ENCODE measurements around the gene ATP8B4. TPM values are rescaled to one million over a fixed set of nuclear protein-coding genes. Genes with fewer than 3 reads are reported as not detected.

The ATP8B4 gene
- total and polyA plus RNA-seq, 2 donors (not counting 1 experiment from before 2014, with no cell fraction given), result 3.5 to 19.5 TPM

DNA sequence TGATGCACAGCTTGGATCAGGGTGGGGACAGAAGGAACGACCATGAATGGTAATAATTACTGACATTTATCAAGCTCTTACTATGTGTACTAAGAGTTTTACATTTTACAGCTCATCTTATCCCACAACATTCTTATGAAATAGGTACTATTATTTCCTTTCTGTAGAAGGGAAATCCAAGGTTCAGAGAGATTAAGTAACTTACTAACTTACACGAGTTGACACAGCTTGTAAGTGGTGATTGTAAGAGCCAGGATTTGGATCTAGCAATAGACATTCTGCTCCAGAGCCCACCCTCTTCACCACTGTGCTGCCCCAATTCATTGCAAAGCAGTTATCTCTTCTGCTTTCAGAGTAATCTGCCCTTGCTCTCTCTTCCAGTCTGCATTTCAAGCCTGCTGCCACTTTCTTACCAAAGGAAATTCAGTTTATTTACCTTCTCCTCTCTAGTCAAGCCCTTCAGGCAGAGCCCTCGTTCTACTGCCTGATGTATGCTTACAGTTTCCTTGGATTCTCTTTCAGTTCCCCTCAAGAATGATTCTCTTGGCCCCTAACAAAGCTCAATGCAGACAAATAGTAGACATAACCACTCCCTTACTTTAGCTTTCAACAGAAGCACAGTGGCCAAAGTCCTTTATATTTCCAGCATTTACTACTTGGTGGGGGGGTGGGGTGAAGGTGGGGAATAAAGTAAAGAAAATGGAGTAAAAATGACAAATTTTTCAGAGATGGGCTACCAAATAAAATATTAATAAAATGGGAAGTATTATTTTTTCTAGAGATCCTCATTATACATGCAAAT, 65.8 kb downstream of the ATP8B4 start:
- H2AFZ ChIP-seq (ENCODE audit: low read length), result no peak overlapping the region
- no peak for DNase-seq (ENCODE audit: low read depth in 2 of 2)
- H3K9me3 ChIP-seq (ENCODE audit: control insufficient read depth, insufficient read depth, low read depth, low read length), result no peaks in the 10 kb centered on the region
- H3K36me3 ChIP-seq (ENCODE audit: control insufficient read depth, insufficient read depth, low read length), result no peaks in the 10 kb centered on the region
- no peak overlapping the region for H3K9ac ChIP-seq (ENCODE audit: insufficient read depth, low read length)
- H3K4me3 ChIP-seq (replicated peaks in 1 of 4; ENCODE audit: control extremely low read depth in 1 of 4, insufficient read depth in 1 of 4, low read depth in 3 of 4, low read length in 4 of 4), result no peak overlapping the region
- H3K79me2 ChIP-seq (ENCODE audit: control insufficient read depth, insufficient read depth, low read length), result no peaks in the 10 kb centered on the region
- no peak overlapping the region for H3K4me2 ChIP-seq (ENCODE audit: extremely low read depth, insufficient read depth, low read length)
- H4K20me1 ChIP-seq (ENCODE audit: control insufficient read depth, extremely low read depth, insufficient read depth, low read length), result no peaks in the 10 kb centered on the region
- no peak for TF ChIP-seq CTCF (conservative IDR thresholded peaks at IDR 0.05 in 1 of 2, IDR thresholded peaks at IDR 0.05 in 1 of 2; ENCODE audit: low read depth in 1 of 2, low read length in 2 of 2)
- TF ChIP-seq EZH2 (IDR thresholded peaks at IDR 0.05; ENCODE audit: low read length, missing control alignments), result no peak
- peaks cover 28% of the 10 kb centered on the region for H3K4me1 ChIP-seq (ENCODE audit: control insufficient read depth, extremely low read depth, insufficient read depth, low read length)
- no peak overlapping the region for H3K27ac ChIP-seq (ENCODE audit: insufficient read depth, low read length)
- H3K27me3 ChIP-seq (ENCODE audit: control insufficient read depth, insufficient read depth, low read length), result no peaks in the 10 kb centered on the region

DNA sequence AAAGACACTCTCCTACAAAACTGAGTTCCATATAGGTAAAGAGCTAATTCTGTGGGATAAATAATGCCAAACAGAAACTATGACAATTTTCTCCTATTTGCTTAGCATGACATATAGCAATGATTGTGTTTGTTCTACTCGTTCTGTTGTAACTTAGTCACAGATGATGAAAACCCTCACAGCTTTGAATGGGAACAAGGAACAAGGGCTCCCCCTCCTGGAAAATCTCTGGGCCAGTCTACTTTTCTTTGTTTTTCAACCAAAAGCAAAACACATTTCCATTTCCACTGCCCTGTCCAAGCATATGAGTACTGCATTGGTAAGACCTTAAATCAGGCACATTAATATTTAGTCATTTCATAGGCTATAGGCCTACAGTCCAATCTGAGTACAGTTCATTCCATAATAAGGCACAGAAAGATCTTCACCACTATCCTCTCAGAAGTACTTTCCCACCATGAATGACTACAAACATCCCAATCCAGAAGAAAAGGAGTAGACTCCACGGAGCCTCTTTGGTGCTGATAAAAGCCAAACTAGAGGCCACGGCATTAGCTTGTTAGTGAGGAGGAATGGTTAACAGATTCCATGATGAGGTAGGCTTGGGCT, 67.1 kb downstream of the ATP8B4 start:
- no peaks in the 10 kb centered on the region for H3K36me3 ChIP-seq (ENCODE audit: control insufficient read depth, insufficient read depth, low read length)
- H3K27me3 ChIP-seq (ENCODE audit: control insufficient read depth, insufficient read depth, low read length), result no peaks in the 10 kb centered on the region
- TF ChIP-seq EZH2 (IDR thresholded peaks at IDR 0.05; ENCODE audit: low read length, missing control alignments), result no peak
- TF ChIP-seq CTCF (conservative IDR thresholded peaks at IDR 0.05 in 1 of 2, IDR thresholded peaks at IDR 0.05 in 1 of 2; ENCODE audit: low read depth in 1 of 2, low read length in 2 of 2), result peak; percentile 84 to 85

GRCh38 chr15:50050986-50051743, 67.9 kb downstream of the ATP8B4 start:
- no peaks in the 10 kb centered on the region for H3K79me2 ChIP-seq (ENCODE audit: control insufficient read depth, insufficient read depth, low read length)
- no peak overlapping the region for H3K9ac ChIP-seq (ENCODE audit: insufficient read depth, low read length)
- DNase-seq (ENCODE audit: low read depth in 2 of 2), result no peak
- no peak for TF ChIP-seq CTCF (conservative IDR thresholded peaks at IDR 0.05 in 1 of 2, IDR thresholded peaks at IDR 0.05 in 1 of 2; ENCODE audit: low read depth in 1 of 2, low read length in 2 of 2)
- TF ChIP-seq EZH2 (IDR thresholded peaks at IDR 0.05; ENCODE audit: low read length, missing control alignments), result no peak
- H4K20me1 ChIP-seq (ENCODE audit: control insufficient read depth, extremely low read depth, insufficient read depth, low read length), result no peaks in the 10 kb centered on the region
- H2AFZ ChIP-seq (ENCODE audit: low read length), result no peak overlapping the region
- no peaks in the 10 kb centered on the region for H3K36me3 ChIP-seq (ENCODE audit: control insufficient read depth, insufficient read depth, low read length)
- H3K27me3 ChIP-seq (ENCODE audit: control insufficient read depth, insufficient read depth, low read length), result no peaks in the 10 kb centered on the region
- H3K4me2 ChIP-seq (ENCODE audit: extremely low read depth, insufficient read depth, low read length), result no peak overlapping the region
- H3K4me3 ChIP-seq (replicated peaks in 1 of 4; ENCODE audit: control extremely low read depth in 1 of 4, insufficient read depth in 1 of 4, low read depth in 3 of 4, low read length in 4 of 4), result no peak overlapping the region
- no peaks in the 10 kb centered on the region for H3K9me3 ChIP-seq (ENCODE audit: control insufficient read depth, insufficient read depth, low read depth, low read length)
- H3K4me1 ChIP-seq (ENCODE audit: control insufficient read depth, extremely low read depth, insufficient read depth, low read length), result peaks cover 24% of the 10 kb centered on the region
- H3K27ac ChIP-seq (ENCODE audit: insufficient read depth, low read length), result peak overlapping the region; percentile 49

More for the DNA sequence above, 67.1 kb downstream of the ATP8B4 start:
- H2AFZ ChIP-seq (ENCODE audit: low read length), result peak overlapping the region; percentile 16
- H3K4me1 ChIP-seq (ENCODE audit: control insufficient read depth, extremely low read depth, insufficient read depth, low read length), result peaks cover 24% of the 10 kb centered on the region
- peak; percentile 76 to 93 for DNase-seq (ENCODE audit: low read depth in 2 of 2)
- no peaks in the 10 kb centered on the region for H4K20me1 ChIP-seq (ENCODE audit: control insufficient read depth, extremely low read depth, insufficient read depth, low read length)
- no peak overlapping the region for H3K9ac ChIP-seq (ENCODE audit: insufficient read depth, low read length)
- H3K79me2 ChIP-seq (ENCODE audit: control insufficient read depth, insufficient read depth, low read length), result no peaks in the 10 kb centered on the region
- no peaks in the 10 kb centered on the region for H3K9me3 ChIP-seq (ENCODE audit: control insufficient read depth, insufficient read depth, low read depth, low read length)
- no peak overlapping the region for H3K4me2 ChIP-seq (ENCODE audit: extremely low read depth, insufficient read depth, low read length)
- H3K4me3 ChIP-seq (replicated peaks in 1 of 4; ENCODE audit: control extremely low read depth in 1 of 4, insufficient read depth in 1 of 4, low read depth in 3 of 4, low read length in 4 of 4), result no peak overlapping the region
- H3K27ac ChIP-seq (ENCODE audit: insufficient read depth, low read length), result peak overlapping the region; percentile 49
